ENCODE measurements around the gene GLOD5.

The GLOD5 gene

DNA sequence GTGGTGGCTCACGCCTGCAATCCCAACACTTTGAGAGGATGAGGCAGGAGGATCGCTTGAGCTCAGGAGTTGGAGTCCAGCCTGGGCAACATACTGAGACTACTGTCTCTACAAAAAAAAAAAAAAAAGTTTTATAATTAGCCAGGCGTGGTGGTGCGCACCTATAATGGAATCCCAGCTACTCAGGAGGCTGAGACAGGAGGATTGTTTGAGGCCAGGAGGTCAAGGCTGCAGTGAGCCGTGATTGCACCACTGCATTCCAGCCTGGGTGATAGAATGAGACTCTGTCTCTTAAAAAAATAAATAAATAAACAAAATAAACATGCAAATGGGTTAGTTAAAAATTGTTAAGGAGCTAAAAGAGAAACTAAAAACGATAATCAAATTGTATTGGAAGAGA, 7.7 kb downstream of the GLOD5 start:
- Histone ChIP-seq H3K4me3 (ENCODE audit: low read length) (no peak overlapping the region), H3K27me3 (ENCODE audit: control insufficient read depth, insufficient read depth, low read length) (no peaks in the 10 kb centered on the region), H3K36me3 (ENCODE audit: insufficient read depth, low read length) (no peaks in the 10 kb centered on the region), H3K9ac (ENCODE audit: low read depth, low read length) (no peak overlapping the region), H3K9me3 (replicated peaks; ENCODE audit: low read length) (no peaks in the 10 kb centered on the region), H3K4me2 (ENCODE audit: low read length) (no peak overlapping the region), H3K4me1 (ENCODE audit: control insufficient read depth, insufficient read depth, low read length) (no peaks in the 10 kb centered on the region)

DNA sequence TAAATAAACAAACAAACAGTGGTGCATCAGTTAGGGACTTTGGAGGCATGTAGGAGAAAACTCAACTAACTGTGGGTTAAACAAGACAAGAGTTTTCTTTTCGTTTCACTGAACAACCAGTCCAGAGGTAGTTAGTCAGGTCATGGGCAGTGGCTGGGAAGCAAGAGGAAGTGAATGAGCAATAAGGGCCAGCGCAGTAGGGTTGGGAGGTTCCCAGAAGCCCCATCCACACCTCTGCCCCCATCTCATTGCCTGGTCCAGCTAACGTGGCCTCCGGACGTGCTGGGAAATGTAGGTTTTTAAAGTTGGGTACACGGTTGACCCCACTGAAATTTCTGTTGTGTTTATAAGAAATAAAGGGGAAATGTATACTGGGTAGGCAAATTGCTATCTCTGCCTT, 8.7 kb downstream of the GLOD5 start:
- no peak overlapping the region for H3K4me2 ChIP-seq (ENCODE audit: low read length)
- H3K9ac ChIP-seq (ENCODE audit: low read depth, low read length): no peak overlapping the region
- no peaks in the 10 kb centered on the region for H3K27me3 ChIP-seq (ENCODE audit: control insufficient read depth, insufficient read depth, low read length)
- H3K9me3 ChIP-seq (replicated peaks; ENCODE audit: low read length): no peaks in the 10 kb centered on the region
- no peak overlapping the region for H3K4me3 ChIP-seq (ENCODE audit: low read length)
- H3K4me1 ChIP-seq (ENCODE audit: control insufficient read depth, insufficient read depth, low read length): no peaks in the 10 kb centered on the region
- no peaks in the 10 kb centered on the region for H3K36me3 ChIP-seq (ENCODE audit: insufficient read depth, low read length)

DNA sequence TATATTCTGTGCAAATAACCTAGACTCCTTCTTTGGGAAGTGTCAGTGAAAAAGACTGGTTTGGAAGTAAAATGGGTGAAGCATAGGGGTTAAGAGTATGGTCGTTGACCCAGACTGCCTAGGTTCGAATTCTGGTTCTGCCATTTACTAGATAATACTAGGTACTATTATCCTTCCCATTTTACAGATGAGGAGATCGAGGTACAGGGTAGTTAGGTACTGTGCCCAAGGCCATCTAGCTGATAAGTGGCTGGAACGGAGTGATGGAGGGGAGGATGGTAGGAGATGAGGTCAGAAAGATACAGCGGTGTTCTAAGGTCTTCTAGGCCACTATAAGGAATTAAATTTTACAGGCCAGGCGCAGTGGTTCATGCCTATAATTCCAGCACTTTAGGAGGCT, 11.1 kb downstream of the GLOD5 start:
- H3K27me3 ChIP-seq (ENCODE audit: control insufficient read depth, insufficient read depth, low read length): no peaks in the 10 kb centered on the region
- no peaks in the 10 kb centered on the region for H3K36me3 ChIP-seq (ENCODE audit: insufficient read depth, low read length)
- H3K4me1 ChIP-seq (ENCODE audit: control insufficient read depth, insufficient read depth, low read length): no peaks in the 10 kb centered on the region

DNA sequence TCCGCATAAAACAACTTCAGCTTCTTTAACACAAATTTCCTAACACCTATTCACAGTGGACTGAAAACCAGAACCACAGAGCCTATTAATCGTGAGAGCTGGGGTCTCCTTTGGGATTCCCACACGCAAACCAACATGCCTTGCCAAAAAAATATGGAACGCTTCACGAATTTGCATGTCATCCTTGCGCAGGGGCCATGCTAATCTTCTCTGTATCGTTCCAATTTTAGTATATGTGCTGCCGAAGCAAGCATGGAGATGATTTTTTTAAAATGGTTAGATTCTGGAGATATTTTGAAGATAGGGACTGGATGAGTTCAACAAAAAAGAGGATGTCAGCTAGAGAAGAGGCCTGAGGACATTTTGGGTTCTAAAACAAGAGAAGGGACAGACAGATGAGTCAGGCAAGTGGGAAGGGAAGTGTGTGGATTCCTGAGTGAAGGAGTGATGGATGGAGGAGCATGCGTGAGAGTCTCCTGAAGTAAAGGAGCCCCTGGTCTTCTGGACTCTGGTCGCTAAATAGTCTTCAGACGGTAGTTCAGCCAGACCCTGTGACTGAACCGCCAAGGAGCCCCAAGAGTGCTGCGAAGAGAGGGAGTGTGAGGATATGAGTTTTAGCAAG, 15.4 kb downstream of the GLOD5 start:
- Histone ChIP-seq H3K9ac (ENCODE audit: low read depth, low read length) (no peak overlapping the region), H3K27me3 (ENCODE audit: control insufficient read depth, insufficient read depth, low read length) (no peaks in the 10 kb centered on the region), H3K4me1 (ENCODE audit: control insufficient read depth, insufficient read depth, low read length) (no peaks in the 10 kb centered on the region), H3K4me3 (ENCODE audit: low read length) (no peak overlapping the region), H3K9me3 (replicated peaks; ENCODE audit: low read length) (no peaks in the 10 kb centered on the region), H3K4me2 (ENCODE audit: low read length) (no peak overlapping the region), H3K36me3 (ENCODE audit: insufficient read depth, low read length) (no peaks in the 10 kb centered on the region)

More for the DNA sequence above, 11.1 kb downstream of the GLOD5 start:
- Histone ChIP-seq H3K9ac (ENCODE audit: low read depth, low read length) (no peak overlapping the region), H3K4me3 (ENCODE audit: low read length) (no peak overlapping the region), H3K9me3 (replicated peaks; ENCODE audit: low read length) (no peaks in the 10 kb centered on the region), H3K4me2 (ENCODE audit: low read length) (no peak overlapping the region)

DNA sequence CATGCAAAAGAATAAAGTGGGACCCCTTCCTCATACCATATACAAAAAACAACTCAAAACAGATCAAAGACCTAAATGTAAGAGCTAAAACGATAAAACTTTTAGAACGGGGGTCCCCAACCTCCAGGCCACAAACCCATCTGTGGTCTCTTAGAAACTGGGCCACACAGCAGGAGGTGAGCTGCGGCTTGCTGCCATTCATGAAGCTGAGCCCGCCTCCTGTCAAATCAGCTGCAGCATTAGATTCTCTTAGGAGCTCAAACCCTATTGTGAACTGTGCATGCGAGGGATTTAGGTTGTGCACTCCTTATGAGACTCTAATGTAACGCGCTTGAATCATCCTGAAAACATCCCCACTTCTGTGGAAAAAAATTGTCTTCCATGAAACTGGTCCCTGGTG, 17.9 kb downstream of the GLOD5 start:
- H3K4me3 ChIP-seq (ENCODE audit: low read length): no peak overlapping the region
- H3K27me3 ChIP-seq (ENCODE audit: control insufficient read depth, insufficient read depth, low read length): no peaks in the 10 kb centered on the region
- H3K9me3 ChIP-seq (replicated peaks; ENCODE audit: low read length): no peaks in the 10 kb centered on the region
- no peak overlapping the region for H3K4me2 ChIP-seq (ENCODE audit: low read length)
- H3K36me3 ChIP-seq (ENCODE audit: insufficient read depth, low read length): no peaks in the 10 kb centered on the region
- H3K4me1 ChIP-seq (ENCODE audit: control insufficient read depth, insufficient read depth, low read length): no peaks in the 10 kb centered on the region
- no peak overlapping the region for H3K9ac ChIP-seq (ENCODE audit: low read depth, low read length)

DNA sequence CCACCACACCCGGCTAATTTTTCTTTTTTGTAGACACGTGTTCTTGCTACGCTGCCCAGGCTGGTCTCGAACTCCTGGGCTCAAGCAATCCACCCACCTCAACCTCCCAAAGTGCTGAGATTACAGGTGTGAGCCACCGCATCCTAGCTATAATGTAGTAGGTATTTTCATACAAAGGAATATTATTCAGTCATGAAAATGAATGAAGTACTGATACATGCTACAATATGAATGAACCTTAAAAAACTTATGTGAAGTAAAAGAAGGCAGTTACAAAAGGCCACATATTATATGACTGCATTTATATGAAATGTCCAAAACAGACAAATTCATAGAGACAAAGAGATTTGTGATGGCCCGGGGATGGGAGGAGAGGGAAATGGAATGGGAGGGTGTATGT, 20.2 kb downstream of the GLOD5 start:
- H3K4me1 ChIP-seq (ENCODE audit: control insufficient read depth, insufficient read depth, low read length): no peaks in the 10 kb centered on the region
- no peaks in the 10 kb centered on the region for H3K36me3 ChIP-seq (ENCODE audit: insufficient read depth, low read length)
- H3K4me3 ChIP-seq (ENCODE audit: low read length): no peak overlapping the region
- peaks cover under 1% of the 10 kb centered on the region for H3K27me3 ChIP-seq (ENCODE audit: control insufficient read depth, insufficient read depth, low read length)
- H3K4me2 ChIP-seq (ENCODE audit: low read length): no peak overlapping the region
- no peak overlapping the region for H3K9ac ChIP-seq (ENCODE audit: low read depth, low read length)
- no peaks in the 10 kb centered on the region for H3K9me3 ChIP-seq (replicated peaks; ENCODE audit: low read length)

- no peaks in the 10 kb centered on the region for H3K4me1 ChIP-seq (ENCODE audit: control insufficient read depth, insufficient read depth, low read length)
- H3K4me3 ChIP-seq (ENCODE audit: low read length): no peak overlapping the region
- no peaks in the 10 kb centered on the region for H3K36me3 ChIP-seq (ENCODE audit: insufficient read depth, low read length)
- no peak overlapping the region for H3K9ac ChIP-seq (ENCODE audit: low read depth, low read length)
- no peak overlapping the region for H3K4me2 ChIP-seq (ENCODE audit: low read length)
- peaks cover 6% of the 10 kb centered on the region for H3K27me3 ChIP-seq (ENCODE audit: control insufficient read depth, insufficient read depth, low read length)
- H3K9me3 ChIP-seq (replicated peaks; ENCODE audit: low read length): no peaks in the 10 kb centered on the region
Measured at GRCh38 chrX:48782216-48782615, 20.7 kb downstream of the GLOD5 start.

- Histone ChIP-seq H3K27me3 (ENCODE audit: control insufficient read depth, insufficient read depth, low read length) (peaks cover 7% of the 10 kb centered on the region), H3K4me3 (ENCODE audit: low read length) (no peak overlapping the region), H3K36me3 (ENCODE audit: insufficient read depth, low read length) (no peaks in the 10 kb centered on the region), H3K4me1 (ENCODE audit: control insufficient read depth, insufficient read depth, low read length) (no peaks in the 10 kb centered on the region), H3K9me3 (replicated peaks; ENCODE audit: low read length) (no peaks in the 10 kb centered on the region), H3K9ac (ENCODE audit: low read depth, low read length) (no peak overlapping the region), H3K4me2 (ENCODE audit: low read length) (no peak overlapping the region)
Measured at GRCh38 chrX:48782795-48783194, 21.2 kb downstream of the GLOD5 start.

GRCh38 chrX:48784726-48785125, 23.2 kb downstream of the GLOD5 start:
- Histone ChIP-seq H3K4me1 (ENCODE audit: control insufficient read depth, insufficient read depth, low read length) (no peaks in the 10 kb centered on the region), H3K9me3 (replicated peaks; ENCODE audit: low read length) (no peaks in the 10 kb centered on the region), H3K27me3 (ENCODE audit: control insufficient read depth, insufficient read depth, low read length) (peaks cover 11% of the 10 kb centered on the region), H3K36me3 (ENCODE audit: insufficient read depth, low read length) (no peaks in the 10 kb centered on the region), H3K9ac (ENCODE audit: low read depth, low read length) (no peak overlapping the region), H3K4me2 (ENCODE audit: low read length) (no peak overlapping the region), H3K4me3 (ENCODE audit: low read length) (no peak overlapping the region)

GRCh38 chrX:48785186-48785539, 23.6 kb downstream of the GLOD5 start:
- Histone ChIP-seq H3K4me1 (ENCODE audit: control insufficient read depth, insufficient read depth, low read length) (no peaks in the 10 kb centered on the region), H3K4me2 (ENCODE audit: low read length) (no peak overlapping the region), H3K9me3 (replicated peaks; ENCODE audit: low read length) (no peaks in the 10 kb centered on the region), H3K27me3 (ENCODE audit: control insufficient read depth, insufficient read depth, low read length) (peaks cover 11% of the 10 kb centered on the region), H3K9ac (ENCODE audit: low read depth, low read length) (no peak overlapping the region), H3K4me3 (ENCODE audit: low read length) (no peak overlapping the region), H3K36me3 (ENCODE audit: insufficient read depth, low read length) (no peaks in the 10 kb centered on the region)

GRCh38 chrX:48785540-48786214, 24.1 kb downstream of the GLOD5 start:
- H3K4me3 ChIP-seq (ENCODE audit: low read length): no peak overlapping the region
- H3K4me1 ChIP-seq (ENCODE audit: control insufficient read depth, insufficient read depth, low read length): no peaks in the 10 kb centered on the region
- peaks cover 11% of the 10 kb centered on the region for H3K27me3 ChIP-seq (ENCODE audit: control insufficient read depth, insufficient read depth, low read length)
- H3K9ac ChIP-seq (ENCODE audit: low read depth, low read length): no peak overlapping the region
- H3K4me2 ChIP-seq (ENCODE audit: low read length): no peak overlapping the region
- H3K9me3 ChIP-seq (replicated peaks; ENCODE audit: low read length): no peaks in the 10 kb centered on the region
- H3K36me3 ChIP-seq (ENCODE audit: insufficient read depth, low read length): no peaks in the 10 kb centered on the region

- no peak within 1 kb of the TSS for H3K4me3 ChIP-seq (ENCODE audit: low read length)
- no peak within 1 kb of the TSS for H3K9ac ChIP-seq (ENCODE audit: low read depth, low read length)
- no peaks in the 10 kb centered on the region for H3K9me3 ChIP-seq (replicated peaks; ENCODE audit: low read length)
- H3K4me2 ChIP-seq (ENCODE audit: low read length): no peak within 1 kb of the TSS
- H3K4me1 ChIP-seq (ENCODE audit: control insufficient read depth, insufficient read depth, low read length): no peaks in the 10 kb centered on the region
- H3K27me3 ChIP-seq (ENCODE audit: control insufficient read depth, insufficient read depth, low read length): peaks cover 11% of the 10 kb centered on the region
- no peaks in the 10 kb centered on the region for H3K36me3 ChIP-seq (ENCODE audit: insufficient read depth, low read length)
Measured at GRCh38 chrX:48786341-48786800, 24.8 kb downstream of the GLOD5 start, which contains the start of gene GATA1. Gene GATA1 (plus strand): TSS chrX:48786590. CDS start chrX:48791110, 4,520 bp downstream.

Data from skeletal muscle satellite cell (primary cell).